ENCODE data around the gene ALAS1. TPM values are rescaled to one million over a fixed set of nuclear protein-coding genes. Genes with fewer than 3 reads are reported as not detected.

ALAS1 gene
- total RNA-seq, 4 donors from 2014 or later, result 17.5 to 43.1 (median 32.2) TPM

DNA sequence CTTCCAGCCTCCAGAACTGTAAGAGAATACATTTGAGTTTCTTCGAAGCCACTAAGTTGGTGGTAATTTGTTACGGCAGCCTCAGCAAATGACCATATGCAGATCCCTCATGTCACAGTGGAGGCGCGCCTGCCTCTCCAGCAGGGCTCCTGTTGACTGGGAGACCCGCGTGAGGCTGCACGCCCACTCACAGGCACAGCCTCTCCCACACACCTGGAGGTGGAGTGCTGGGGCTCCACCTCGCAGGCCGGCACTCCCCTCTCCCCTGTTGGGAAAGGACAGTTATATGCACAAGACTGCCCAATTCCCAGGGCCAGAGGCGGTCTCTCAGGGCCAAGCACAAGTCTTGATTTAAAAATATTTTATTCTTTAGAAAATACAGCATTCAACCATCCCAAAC is 30.3 kb downstream of the ALAS1 start:
- TF ChIP-seq POLR2A (IDR thresholded peaks at IDR 0.05), result no peak
- TF ChIP-seq CTCF (IDR thresholded peaks at IDR 0.05), result no peak
- intact Hi-C loops (cut with DNase I; ENCODE audit: low total_unique reads), result loop anchor here (5.0 kb wide), 1 partner anchor 114 kb away; no protein-coding TSS in a partner anchor
- DNase-seq (ENCODE audit: low spot score in 2 of 2), result no peak
- no peak overlapping the region for H3K4me3 ChIP-seq (ENCODE audit: low read depth, poor library complexity, severe bottlenecking)
- 81 to 88% methylated on average over 10 of the region's 10 CpGs for WGBS, 2 donors

DNA sequence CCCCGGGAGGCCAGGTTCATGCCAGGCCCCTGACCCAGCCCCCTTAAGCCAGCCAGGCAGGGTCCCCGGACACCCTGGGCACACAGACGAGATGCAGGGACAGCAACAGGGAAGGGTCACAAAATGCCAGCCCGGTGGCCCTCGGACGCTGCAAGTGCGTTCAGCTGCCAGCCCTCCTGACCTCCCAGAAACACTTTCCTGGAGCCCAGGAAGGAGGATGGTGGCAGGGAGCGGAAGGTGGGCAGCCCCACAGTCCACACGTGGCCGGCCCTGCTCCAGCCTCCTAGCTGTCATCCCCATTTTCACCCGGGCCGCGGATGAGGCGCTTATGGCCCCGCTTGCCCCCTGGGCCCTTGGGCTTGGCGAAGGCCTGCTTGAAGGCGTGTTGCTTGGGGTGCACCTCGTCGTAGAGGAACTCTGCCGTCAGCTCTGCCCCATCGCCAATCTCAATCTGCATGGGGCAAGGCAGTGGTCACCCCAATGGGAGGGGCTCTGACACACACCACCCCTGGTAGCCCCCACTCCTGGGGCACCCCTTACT is 30.9 kb downstream of the ALAS1 start:
- TF ChIP-seq CTCF (IDR thresholded peaks at IDR 0.05), result no peak
- TF ChIP-seq POLR2A (IDR thresholded peaks at IDR 0.05), result no peak
- WGBS, 2 donors, result 89 to 90% methylated on average over 18 to 20 of the region's 21 CpGs
- DNase-seq (ENCODE audit: low spot score in 2 of 2), result no peak
- intact Hi-C loops (cut with DNase I; ENCODE audit: low total_unique reads), result loop anchor here (5.0 kb wide), 1 partner anchor 113 kb away; no protein-coding TSS in a partner anchor
- H3K4me3 ChIP-seq (ENCODE audit: low read depth, poor library complexity, severe bottlenecking), result no peak overlapping the region

DNA sequence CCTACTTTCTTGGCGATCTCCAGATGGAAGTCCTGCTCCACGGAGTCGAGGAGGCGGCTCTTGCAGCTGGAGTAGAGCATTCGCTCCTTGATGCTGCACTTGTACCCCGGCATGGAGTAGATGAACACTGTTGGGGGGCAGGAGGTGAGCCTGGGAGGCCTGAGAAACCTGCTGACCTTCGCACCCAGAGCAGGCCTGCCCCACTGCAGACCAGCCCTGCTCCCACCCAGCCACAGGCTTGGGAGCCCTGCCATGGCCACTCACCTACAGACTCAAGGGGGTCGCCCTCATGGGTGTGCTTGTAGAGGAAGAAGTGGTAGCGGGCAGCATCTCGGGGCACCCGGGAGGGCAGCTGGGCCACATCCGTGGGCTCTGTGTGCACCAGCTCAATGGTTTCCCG is 31.7 kb downstream of the ALAS1 start:
- DNase-seq (ENCODE audit: low spot score in 2 of 2), result no peak
- H3K4me3 ChIP-seq (ENCODE audit: low read depth, poor library complexity, severe bottlenecking), result no peak overlapping the region
- WGBS, 2 donors, result 92 to 94% methylated on average over 10 to 12 of the region's 13 CpGs
- intact Hi-C loops (cut with DNase I; ENCODE audit: low total_unique reads), result loop anchor here (5.0 to 10.0 kb wide), 2 partner anchors 55 to 113 kb away; partner anchors contain the start of gene GLYCTK
- TF ChIP-seq CTCF (IDR thresholded peaks at IDR 0.05) (no peak), POLR2A (IDR thresholded peaks at IDR 0.05) (no peak)

GRCh38 chr3:52230461-52230860 is 32.5 kb downstream of the ALAS1 start:
- H3K4me3 ChIP-seq (ENCODE audit: low read depth, poor library complexity, severe bottlenecking), result no peak overlapping the region
- TF ChIP-seq CTCF (IDR thresholded peaks at IDR 0.05) (no peak), POLR2A (IDR thresholded peaks at IDR 0.05) (no peak)
- intact Hi-C loops (cut with DNase I; ENCODE audit: low total_unique reads), result loop anchor here (10.0 kb wide), 1 partner anchor 54 kb away; the partner anchor contains the start of gene GLYCTK
- no peak for DNase-seq (ENCODE audit: low spot score in 2 of 2)
- WGBS, 2 donors, result 90 to 93% methylated on average over 6 of the region's 6 CpGs

DNA sequence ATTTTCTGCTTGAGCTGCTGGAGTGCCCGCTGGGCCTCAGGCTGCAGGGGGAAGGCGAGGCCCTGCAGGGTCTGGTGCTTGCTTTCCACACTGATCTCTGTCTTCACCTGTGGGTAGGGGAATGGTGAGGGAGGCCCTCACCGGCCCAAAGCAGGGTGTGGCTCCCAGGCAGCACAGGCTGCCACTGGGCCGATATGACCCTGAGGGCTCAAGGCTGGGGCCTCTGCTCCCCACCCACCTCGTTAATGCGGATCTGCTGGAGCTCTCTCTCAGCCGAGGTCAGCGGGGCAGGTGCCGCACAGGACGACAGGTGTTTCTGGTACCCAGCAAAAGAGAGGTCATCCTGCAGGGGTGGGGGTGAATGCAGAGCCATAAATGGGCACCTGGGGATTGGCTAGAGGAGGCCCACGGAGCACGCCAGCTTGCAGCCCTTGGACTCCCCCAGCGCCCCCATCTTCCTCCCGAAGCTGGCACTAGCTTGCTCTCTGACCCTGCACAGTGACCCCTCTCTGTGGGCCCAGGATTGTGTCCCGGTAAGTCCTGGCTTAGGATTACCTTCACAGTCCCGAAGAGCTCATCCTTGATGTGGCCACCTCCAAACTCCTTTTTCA is 33.0 kb downstream of the ALAS1 start:
- 82 to 88% methylated on average over 16 of the region's 16 CpGs for WGBS, 2 donors
- intact Hi-C loops (cut with DNase I; ENCODE audit: low total_unique reads), result loop anchor here (10.0 kb wide), 1 partner anchor 54 kb away; the partner anchor contains the start of gene GLYCTK
- TF ChIP-seq POLR2A (IDR thresholded peaks at IDR 0.05) (no peak), CTCF (IDR thresholded peaks at IDR 0.05) (no peak)
- H3K4me3 ChIP-seq (ENCODE audit: low read depth, poor library complexity, severe bottlenecking), result no peak overlapping the region
- DNase-seq (ENCODE audit: low spot score in 2 of 2), result no peak

All from lower leg skin (tissue), 4 donors.